OCI-LY3 (cell line): ENCODE results near the gene TFAP2A.

Source experiments
- H2AFZ ChIP-seq: fragments of 200-600, 300-600 bp; shearing (Covaris generic); 2 replicates; pipeline ENCODE4 v1.6.0; 2014; ENCODE audit warnings: antibody characterized with exemption, low read depth, low read length
- H3K27ac ChIP-seq: fragments of 200-600, 300-600 bp; sonication (generic); 2 replicates; pipeline ENCODE4 v1.5.1; 2014; ENCODE audit warnings: mild to moderate bottlenecking, low read length, moderate library complexity, mixed read lengths
- H3K27me3 ChIP-seq: fragments of 200-600, 300-600 bp; sonication (generic); 2 replicates; pipeline ENCODE4 v1.6.1; 2014; ENCODE audit warnings: low read depth, low read length, mixed read lengths
- H3K36me3 ChIP-seq: fragments of 200-600, 300-600 bp; sonication (generic); replicated peaks from 2 replicates; pipeline ENCODE3; 2014; ENCODE audit warnings: low read depth, low read length, mixed read lengths
- H3K4me1 ChIP-seq: fragments of 300-600, 200-600 bp; sonication (generic); 2 replicates; pipeline ENCODE4 v1.6.1; 2014; ENCODE audit warnings: low read length, mixed read lengths
- H3K4me2 ChIP-seq: fragments of 200-600, 300-600 bp; sonication (generic); 2 replicates; pipeline ENCODE4 v1.6.1; 2014; ENCODE audit warnings: low read length, mixed read lengths
- H3K4me3 ChIP-seq: fragments of 300-600, 200-600 bp; sonication (generic); 2 replicates; pipeline ENCODE4 v1.5.1; 2014; ENCODE audit warnings: antibody characterized with exemption, mild to moderate bottlenecking, low read length, moderate library complexity
- H3K79me2 ChIP-seq: fragments of 300-600, 200-600 bp; shearing (Covaris generic); 2 replicates; pipeline ENCODE4 v1.6.1; 2014; ENCODE audit warnings: mild to moderate bottlenecking, low read length, mixed read lengths
- H3K9ac ChIP-seq: fragments of 300-600, 200-600 bp; shearing (Covaris generic); 2 replicates; pipeline ENCODE4 v1.6.0; 2014; ENCODE audit warnings: mild to moderate bottlenecking, low read length, moderate library complexity
- H3K9me3 ChIP-seq: fragments of 200-600, 300-600 bp; shearing (Covaris generic); 2 replicates; pipeline ENCODE4 v1.6.1; 2014; ENCODE audit warnings: low read length, mixed read lengths; ENCODE audit not compliant: insufficient read depth
- H4K20me1 ChIP-seq: fragments of 200-600, 300-600 bp; sonication (generic); 2 replicates; pipeline ENCODE4 v1.6.1; 2016; ENCODE audit warnings: low read length, mixed read lengths; ENCODE audit not compliant: insufficient read depth
- EZH2phosphoT487 ChIP-seq: fragments of 200-600 bp; shearing (Covaris generic); IDR thresholded peaks from 2 replicates; pipeline ENCODE4 v1.6.1; 2018; ENCODE audit warnings: antibody characterized with exemption, mixed run types, low read depth
- TF ChIP-seq, protein P1 (sequence below): fragments of 200-600, 300-600 bp; sonication (generic); IDR thresholded peaks from 2 replicates; pipeline ENCODE4 v1.5.1; 2014; ENCODE audit warnings: antibody characterized with exemption, low read length, low read depth

The TFAP2A gene

DNA sequence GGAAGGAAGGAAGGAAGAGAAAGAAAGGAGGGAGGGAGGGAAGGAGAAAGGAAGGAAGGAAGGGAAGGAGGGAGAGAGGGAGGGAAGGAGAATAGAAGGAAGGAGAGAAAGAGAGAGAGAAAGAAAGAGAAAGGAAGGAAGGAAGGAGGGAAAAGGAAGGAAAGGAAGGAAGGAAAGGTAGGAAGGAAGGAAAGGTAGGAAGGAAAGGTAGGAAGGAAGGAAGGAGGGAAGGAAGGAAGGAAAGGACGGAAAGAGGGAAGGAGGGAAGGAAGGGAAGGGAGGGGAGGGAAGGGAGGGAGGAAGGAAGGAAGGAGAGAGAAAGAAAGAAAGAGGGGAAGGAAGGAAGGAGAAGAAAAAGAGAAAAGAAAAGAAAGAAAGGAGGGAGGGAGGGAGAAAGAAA lies 47.0 kb upstream of the TFAP2A start:
- H3K27ac ChIP-seq = no peak overlapping the region
- no peak overlapping the region for H2AFZ ChIP-seq
- no peaks in the 10 kb centered on the region for H3K36me3 ChIP-seq
- H3K27me3 ChIP-seq = peaks cover 3% of the 10 kb centered on the region; the same call in 1 of the 2 replicates
- no peaks in the 10 kb centered on the region for H4K20me1 ChIP-seq
- no peaks in the 10 kb centered on the region for H3K9me3 ChIP-seq
- H3K79me2 ChIP-seq = no peaks in the 10 kb centered on the region
- no peak overlapping the region for H3K4me2 ChIP-seq
- no peak for TF ChIP-seq EZH2phosphoT487
- TF ChIP-seq, protein P1, sequence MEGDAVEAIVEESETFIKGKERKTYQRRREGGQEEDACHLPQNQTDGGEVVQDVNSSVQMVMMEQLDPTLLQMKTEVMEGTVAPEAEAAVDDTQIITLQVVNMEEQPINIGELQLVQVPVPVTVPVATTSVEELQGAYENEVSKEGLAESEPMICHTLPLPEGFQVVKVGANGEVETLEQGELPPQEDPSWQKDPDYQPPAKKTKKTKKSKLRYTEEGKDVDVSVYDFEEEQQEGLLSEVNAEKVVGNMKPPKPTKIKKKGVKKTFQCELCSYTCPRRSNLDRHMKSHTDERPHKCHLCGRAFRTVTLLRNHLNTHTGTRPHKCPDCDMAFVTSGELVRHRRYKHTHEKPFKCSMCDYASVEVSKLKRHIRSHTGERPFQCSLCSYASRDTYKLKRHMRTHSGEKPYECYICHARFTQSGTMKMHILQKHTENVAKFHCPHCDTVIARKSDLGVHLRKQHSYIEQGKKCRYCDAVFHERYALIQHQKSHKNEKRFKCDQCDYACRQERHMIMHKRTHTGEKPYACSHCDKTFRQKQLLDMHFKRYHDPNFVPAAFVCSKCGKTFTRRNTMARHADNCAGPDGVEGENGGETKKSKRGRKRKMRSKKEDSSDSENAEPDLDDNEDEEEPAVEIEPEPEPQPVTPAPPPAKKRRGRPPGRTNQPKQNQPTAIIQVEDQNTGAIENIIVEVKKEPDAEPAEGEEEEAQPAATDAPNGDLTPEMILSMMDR = no peak
- H3K9ac ChIP-seq = no peak overlapping the region
- H3K4me1 ChIP-seq = peaks cover 29% of the 10 kb centered on the region
- H3K4me3 ChIP-seq = no peak overlapping the region

DNA sequence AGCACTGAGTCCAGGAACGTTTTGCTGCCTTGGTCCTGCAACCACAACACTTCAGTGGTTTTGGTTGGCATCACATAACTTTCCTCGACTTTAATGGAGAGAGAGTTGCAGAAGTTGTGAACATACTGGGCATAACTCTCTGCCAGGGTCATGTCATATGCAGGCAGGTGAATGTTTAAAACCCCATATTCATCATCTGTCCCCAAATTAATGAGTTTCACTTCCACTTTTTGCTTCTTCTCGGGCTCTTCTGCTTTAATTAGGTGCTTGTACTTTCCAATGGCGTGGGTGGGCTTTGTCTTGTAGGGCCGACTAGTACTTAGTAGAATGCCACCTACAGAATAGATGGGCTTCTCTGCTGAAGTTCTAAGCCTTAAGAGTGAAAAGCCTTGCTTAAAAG lies 45.2 kb upstream of the TFAP2A start:
- peak overlapping the region; percentile 97 for H3K4me2 ChIP-seq
- peaks cover 3% of the 10 kb centered on the region; the same call in 1 of the 2 replicates for H3K27me3 ChIP-seq
- H2AFZ ChIP-seq = no peak overlapping the region
- no peaks in the 10 kb centered on the region for H3K9me3 ChIP-seq
- peak overlapping the region; percentile 62 for H3K4me3 ChIP-seq
- no peak overlapping the region for H3K9ac ChIP-seq
- no peak overlapping the region for H3K27ac ChIP-seq
- H4K20me1 ChIP-seq = no peaks in the 10 kb centered on the region
- H3K36me3 ChIP-seq = no peaks in the 10 kb centered on the region
- no peaks in the 10 kb centered on the region for H3K79me2 ChIP-seq
- no peak for TF ChIP-seq EZH2phosphoT487
- TF ChIP-seq, protein P1 = no peak
- H3K4me1 ChIP-seq = peaks cover 29% of the 10 kb centered on the region

DNA sequence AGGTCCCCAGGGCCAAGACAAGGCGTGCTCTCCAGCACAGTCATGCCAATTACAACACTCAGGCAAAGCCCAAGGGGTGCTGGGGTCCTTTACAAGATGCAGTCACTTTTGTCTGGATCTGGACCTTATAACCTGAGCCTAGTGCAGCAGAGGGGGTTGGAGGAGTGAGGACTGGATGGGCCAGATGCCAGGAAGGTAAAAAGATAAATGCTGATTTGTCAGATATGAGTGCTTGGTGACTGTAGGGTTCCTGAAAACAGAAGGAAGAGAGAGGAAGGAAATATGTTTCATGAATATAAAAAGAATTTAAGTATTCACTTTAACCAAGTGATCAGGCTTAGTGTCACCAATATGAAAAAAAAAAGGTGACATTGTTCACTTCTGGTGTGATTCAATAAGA lies 43.4 kb upstream of the TFAP2A start:
- Histone ChIP-seq H4K20me1 (no peaks in the 10 kb centered on the region), H3K27ac (no peak overlapping the region), H3K79me2 (no peaks in the 10 kb centered on the region), H3K9me3 (no peaks in the 10 kb centered on the region), H2AFZ (no peak overlapping the region), H3K9ac (no peak overlapping the region), H3K4me2 (no peak overlapping the region), H3K4me1 (peaks cover 18% of the 10 kb centered on the region), H3K27me3 (no peaks in the 10 kb centered on the region), H3K36me3 (no peaks in the 10 kb centered on the region), H3K4me3 (no peak overlapping the region)
- no peak for TF ChIP-seq EZH2phosphoT487
- TF ChIP-seq, protein P1 = no peak

DNA sequence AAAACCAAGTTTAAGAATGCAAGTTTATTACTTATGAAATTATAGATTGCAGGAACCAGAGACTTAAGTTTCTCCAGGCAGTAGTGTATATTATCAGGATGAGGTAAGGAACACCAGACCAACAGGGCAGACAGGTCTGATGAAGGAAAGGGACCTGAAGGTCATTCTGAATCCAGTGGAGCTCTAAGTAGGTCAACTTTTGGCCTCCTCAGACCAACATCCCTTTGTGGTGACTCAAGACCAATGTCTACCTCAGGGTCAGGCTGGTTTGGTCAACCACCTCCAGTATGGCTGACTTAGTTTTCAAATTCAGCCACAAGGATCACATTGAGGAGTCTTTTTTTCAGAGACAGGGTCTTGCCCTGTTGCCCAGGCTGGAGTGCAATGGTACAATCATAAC lies 38.7 kb upstream of the TFAP2A start:
- Histone ChIP-seq H3K9ac (no peak overlapping the region), H3K4me2 (no peak overlapping the region), H3K27me3 (no peaks in the 10 kb centered on the region), H3K27ac (no peak overlapping the region), H3K36me3 (no peaks in the 10 kb centered on the region), H3K79me2 (no peaks in the 10 kb centered on the region), H3K4me1 (no peaks in the 10 kb centered on the region), H3K9me3 (no peaks in the 10 kb centered on the region), H2AFZ (no peak overlapping the region), H4K20me1 (no peaks in the 10 kb centered on the region), H3K4me3 (no peak overlapping the region)
- no peak for TF ChIP-seq EZH2phosphoT487
- TF ChIP-seq, protein P1 = no peak
